ENCODE data around the gene GALNT10.

GALNT10 gene

DNA sequence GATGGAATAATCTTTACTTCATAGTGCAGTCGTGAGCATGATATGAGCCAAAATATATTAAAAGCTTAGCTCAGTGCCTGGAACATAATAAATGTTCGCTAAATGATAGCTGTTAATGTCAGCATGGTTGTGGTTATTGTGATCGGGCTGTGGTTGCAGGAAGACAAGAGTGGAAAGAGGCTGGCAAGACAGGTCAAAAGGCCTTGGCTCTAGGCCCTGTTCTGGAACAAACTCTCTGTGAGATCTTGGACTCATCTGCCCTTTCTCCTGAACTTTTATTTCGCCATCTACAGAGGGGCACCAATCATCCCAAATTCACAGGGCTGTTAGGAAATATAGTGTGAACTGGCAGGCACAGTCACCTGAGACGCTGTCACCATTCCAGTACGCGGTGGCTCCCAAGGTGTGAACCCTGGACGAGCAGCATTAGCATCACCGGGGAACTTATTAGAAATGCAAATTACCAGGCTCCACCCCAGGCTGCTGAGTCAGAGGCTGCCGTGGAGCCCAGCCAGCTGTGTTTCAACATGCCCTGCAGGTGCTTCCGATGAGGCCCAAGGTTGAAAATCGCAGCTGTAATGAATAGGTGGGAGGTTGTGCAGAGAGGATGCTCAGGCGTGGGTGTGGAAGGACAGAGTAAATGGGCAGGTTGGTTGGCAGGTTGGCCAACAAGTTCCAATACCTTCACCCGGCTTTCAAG, 205.0 kb downstream of the GALNT10 start:
- H3K27ac Mint-ChIP-seq, result no peak overlapping the region
- H3K36me3 Mint-ChIP-seq (ENCODE audit: low read depth), result peaks cover 8% of the 10 kb centered on the region
- no peaks in the 10 kb centered on the region for H3K27me3 Mint-ChIP-seq (ENCODE audit: low read depth)
- no peaks in the 10 kb centered on the region for H3K4me1 Mint-ChIP-seq (ENCODE audit: low read depth)
- no peak overlapping the region for H3K4me3 Mint-ChIP-seq
- no peaks in the 10 kb centered on the region for H3K9me3 Mint-ChIP-seq
- no peak for DNase-seq (ENCODE audit: low spot score)

DNA sequence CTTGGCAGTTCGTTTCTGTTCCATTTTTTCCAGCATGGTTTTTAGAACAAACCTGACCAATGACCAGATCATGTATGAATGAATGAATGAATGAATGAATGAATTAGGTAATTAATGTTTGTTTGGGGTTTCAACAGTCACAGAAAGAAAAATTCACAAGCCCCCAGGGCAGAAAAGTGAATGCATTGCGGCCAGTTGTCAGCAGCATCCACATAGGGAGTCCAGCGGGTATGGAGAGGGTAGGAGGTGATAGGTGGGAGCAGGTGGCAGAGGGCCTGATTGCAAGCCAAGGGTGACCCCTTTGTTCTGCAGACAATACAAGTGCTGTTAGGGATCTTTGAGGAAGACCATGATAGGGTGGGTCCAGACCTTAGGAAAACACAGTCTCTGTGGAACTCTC, 205.6 kb downstream of the GALNT10 start:
- Mint-ChIP-seq H3K4me1 (ENCODE audit: low read depth) (no peaks in the 10 kb centered on the region), H3K4me3 (no peak overlapping the region), H3K9me3 (no peaks in the 10 kb centered on the region), H3K27me3 (ENCODE audit: low read depth) (no peaks in the 10 kb centered on the region), H3K36me3 (ENCODE audit: low read depth) (peaks cover 8% of the 10 kb centered on the region), H3K27ac (no peak overlapping the region)
- no peak for DNase-seq (ENCODE audit: low spot score)

DNA sequence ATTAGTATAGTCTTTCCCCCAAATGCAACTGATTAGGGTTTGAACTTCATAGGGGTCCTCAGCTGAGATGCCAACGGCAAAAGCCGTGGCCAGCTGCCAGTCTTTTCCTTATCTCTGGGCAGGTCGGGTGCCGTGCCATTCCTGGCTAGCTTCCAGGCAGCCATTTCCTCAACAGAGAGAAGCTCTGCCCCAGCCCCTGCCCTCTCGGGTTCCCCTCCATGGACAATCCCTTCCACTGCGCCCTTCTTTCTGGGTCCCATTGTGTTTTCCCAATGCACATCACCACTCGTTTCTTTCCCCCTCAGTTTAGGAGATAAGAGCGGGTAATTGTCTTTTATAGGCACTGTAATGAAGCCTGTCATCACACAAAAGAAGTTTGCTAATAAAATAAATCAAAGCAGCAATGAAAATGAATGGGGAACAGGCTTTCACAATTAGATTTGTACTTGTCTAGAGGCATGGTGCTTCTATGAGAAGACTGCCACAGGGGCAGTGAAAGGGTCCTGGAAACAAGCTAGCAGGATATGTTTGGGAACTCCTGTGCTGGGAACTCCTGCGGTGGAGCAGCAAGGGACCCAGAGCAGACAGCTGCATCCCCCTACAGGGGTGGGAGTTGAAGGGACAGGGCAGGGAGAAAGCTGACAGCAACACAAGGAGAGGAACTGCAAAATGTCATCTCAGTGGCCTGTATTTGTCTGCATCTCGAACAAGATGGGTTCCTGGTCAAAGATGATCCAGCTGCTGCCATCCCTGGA, 207.3 kb downstream of the GALNT10 start:
- Mint-ChIP-seq H3K27ac (no peak overlapping the region), H3K9me3 (no peaks in the 10 kb centered on the region), H3K27me3 (ENCODE audit: low read depth) (no peaks in the 10 kb centered on the region), H3K36me3 (ENCODE audit: low read depth) (peaks cover 2% of the 10 kb centered on the region), H3K4me1 (ENCODE audit: low read depth) (no peaks in the 10 kb centered on the region), H3K4me3 (no peak overlapping the region)
- DNase-seq (ENCODE audit: low spot score), result no peak

DNA sequence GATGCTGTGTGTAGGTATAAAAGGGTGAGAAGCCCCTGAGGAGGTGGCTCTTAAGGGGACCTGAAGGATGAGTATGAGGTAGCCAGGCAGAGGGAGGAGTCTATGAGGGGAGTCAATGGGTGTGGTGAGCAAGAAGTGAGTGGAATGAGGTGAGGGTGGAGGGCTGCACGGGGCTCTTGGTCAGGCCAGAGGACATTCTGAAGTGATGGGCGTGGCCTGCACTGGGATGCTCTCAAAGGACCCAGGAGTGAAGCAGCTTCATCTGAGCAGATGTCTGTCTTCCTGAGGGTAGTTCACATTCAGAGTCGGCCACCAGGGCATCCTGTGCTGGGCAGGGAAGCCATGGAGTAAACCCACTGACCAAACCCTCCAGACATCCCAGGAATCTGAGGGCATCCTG, 210.1 kb downstream of the GALNT10 start:
- Mint-ChIP-seq H3K9me3 (no peaks in the 10 kb centered on the region), H3K36me3 (ENCODE audit: low read depth) (peaks cover 2% of the 10 kb centered on the region), H3K27ac (no peak overlapping the region), H3K27me3 (ENCODE audit: low read depth) (no peaks in the 10 kb centered on the region), H3K4me1 (ENCODE audit: low read depth) (peaks cover 4% of the 10 kb centered on the region), H3K4me3 (no peak overlapping the region)
- DNase-seq (ENCODE audit: low spot score), result no peak

DNA sequence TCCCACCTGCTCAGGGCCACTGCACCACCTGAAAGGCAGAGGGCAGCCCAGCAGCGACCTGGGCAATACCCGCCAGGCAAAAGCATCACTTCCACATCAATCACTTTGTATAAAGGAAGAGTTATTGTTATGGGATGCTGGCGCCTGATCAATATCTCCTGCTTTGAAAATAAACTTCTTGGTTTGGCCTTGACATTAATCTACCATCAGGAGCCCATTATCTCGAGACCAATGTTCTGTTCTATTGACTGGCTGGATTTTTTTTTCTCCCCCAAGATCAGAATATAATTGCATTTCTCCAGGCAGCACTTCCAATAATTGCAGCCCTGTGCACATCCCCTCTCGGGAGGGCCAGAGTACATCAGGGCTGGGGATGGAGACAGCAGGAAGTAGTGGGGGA, 210.8 kb downstream of the GALNT10 start:
- no peak for DNase-seq (ENCODE audit: low spot score)
- Mint-ChIP-seq H3K27ac (peak overlapping the region; percentile 12), H3K36me3 (ENCODE audit: low read depth) (peaks cover 2% of the 10 kb centered on the region), H3K27me3 (ENCODE audit: low read depth) (no peaks in the 10 kb centered on the region), H3K4me1 (ENCODE audit: low read depth) (peaks cover 4% of the 10 kb centered on the region), H3K9me3 (no peaks in the 10 kb centered on the region), H3K4me3 (no peak overlapping the region)

DNA sequence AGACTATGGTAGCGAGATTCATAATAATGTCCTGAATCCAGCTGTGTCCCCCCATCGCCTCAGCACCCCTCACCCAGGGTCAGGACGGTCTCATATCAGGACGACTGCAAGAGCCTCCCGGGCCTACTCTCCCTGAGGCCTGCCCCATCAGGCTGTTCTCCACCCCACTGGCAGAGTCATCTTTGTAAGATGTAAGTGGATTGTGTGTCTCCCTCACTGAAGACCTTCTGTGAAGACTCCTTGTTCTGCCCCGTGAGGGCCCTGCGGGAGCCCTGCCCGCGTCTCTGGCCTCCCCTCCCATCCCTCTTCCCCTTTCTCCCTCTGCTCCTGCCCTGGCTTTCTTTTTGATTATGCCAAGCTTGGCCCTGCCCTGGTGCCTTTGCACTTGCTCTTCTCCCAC, 211.4 kb downstream of the GALNT10 start:
- no peak for DNase-seq (ENCODE audit: low spot score)
- Mint-ChIP-seq H3K36me3 (ENCODE audit: low read depth) (peaks cover 5% of the 10 kb centered on the region), H3K9me3 (no peaks in the 10 kb centered on the region), H3K27ac (no peak overlapping the region), H3K27me3 (ENCODE audit: low read depth) (no peaks in the 10 kb centered on the region), H3K4me3 (no peak overlapping the region), H3K4me1 (ENCODE audit: low read depth) (peaks cover 4% of the 10 kb centered on the region)

DNA sequence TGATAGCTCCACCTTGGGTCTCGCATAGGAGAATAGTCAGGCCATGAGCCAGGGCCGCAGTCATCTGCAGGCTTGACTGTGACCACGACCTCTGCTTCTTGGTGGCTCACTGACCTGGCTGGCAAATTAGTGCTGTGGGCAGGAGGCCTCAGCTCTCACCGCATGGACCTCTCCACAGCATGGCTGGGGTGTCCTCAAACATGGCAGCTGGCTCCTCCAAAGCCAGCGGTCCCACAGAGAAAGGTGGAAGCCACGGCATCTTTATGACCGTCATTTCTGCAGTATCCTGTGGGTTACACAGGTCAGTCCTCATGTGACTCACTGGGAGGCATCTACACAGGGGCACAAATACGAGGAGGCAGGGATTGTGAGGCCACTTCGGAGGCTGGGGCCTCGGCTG, 212.1 kb downstream of the GALNT10 start:
- Mint-ChIP-seq H3K9me3 (no peaks in the 10 kb centered on the region), H3K4me3 (no peak overlapping the region), H3K4me1 (ENCODE audit: low read depth) (peaks cover 4% of the 10 kb centered on the region), H3K36me3 (ENCODE audit: low read depth) (peaks cover 5% of the 10 kb centered on the region), H3K27ac (no peak overlapping the region), H3K27me3 (ENCODE audit: low read depth) (no peaks in the 10 kb centered on the region)
- no peak for DNase-seq (ENCODE audit: low spot score)

DNA sequence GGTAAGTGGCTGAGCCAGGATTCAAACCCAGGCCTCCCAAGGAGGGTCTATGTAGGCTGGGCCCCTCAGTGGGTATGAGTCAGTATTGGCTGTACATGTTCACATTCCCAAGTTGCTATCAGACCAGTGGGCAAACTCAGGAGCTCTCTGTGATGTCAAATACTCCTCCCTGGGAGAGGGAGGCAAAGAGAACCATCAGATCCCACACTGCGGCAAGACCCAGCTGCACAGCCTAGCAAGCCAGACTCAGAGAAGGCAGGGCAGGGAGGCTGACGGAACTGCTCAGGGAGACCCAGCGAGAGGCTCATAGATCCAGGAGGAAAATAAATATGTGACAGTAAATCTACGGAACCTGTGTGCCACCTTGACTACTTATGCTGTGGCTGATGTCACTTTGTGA, 212.7 kb downstream of the GALNT10 start:
- Mint-ChIP-seq H3K9me3 (no peaks in the 10 kb centered on the region), H3K4me1 (ENCODE audit: low read depth) (peaks cover 4% of the 10 kb centered on the region), H3K4me3 (no peak overlapping the region), H3K27ac (no peak overlapping the region), H3K27me3 (ENCODE audit: low read depth) (no peaks in the 10 kb centered on the region), H3K36me3 (ENCODE audit: low read depth) (peaks cover 5% of the 10 kb centered on the region)
- no peak for DNase-seq (ENCODE audit: low spot score)

DNA sequence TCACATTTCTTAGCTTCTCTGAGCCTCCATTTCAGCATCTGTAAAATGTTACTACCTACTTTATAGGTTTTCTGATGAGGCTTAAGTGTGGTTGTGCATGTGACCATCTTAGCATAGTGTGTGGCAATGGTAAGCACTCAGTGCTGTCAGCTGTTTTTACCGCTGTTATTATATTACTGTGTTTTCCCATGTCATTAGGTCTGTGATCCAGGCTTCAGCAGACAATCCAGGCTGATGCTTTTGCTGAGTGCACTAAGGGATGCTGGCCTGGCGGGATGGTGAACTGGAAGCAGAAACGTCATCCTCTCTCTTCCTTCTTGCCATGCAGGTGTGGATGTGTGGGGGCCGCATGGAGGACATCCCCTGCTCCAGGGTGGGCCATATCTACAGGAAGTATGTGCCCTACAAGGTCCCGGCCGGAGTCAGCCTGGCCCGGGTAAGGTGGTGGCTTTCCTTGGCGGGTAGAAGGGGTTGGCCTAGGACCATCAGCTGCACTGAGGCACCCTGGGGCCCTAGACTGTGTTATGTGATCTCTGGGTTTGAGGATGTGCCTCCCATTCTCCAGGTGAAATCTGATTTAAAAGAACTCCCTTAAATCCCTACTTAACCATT, 213.3 kb downstream of the GALNT10 start:
- peaks cover 4% of the 10 kb centered on the region for H3K4me1 Mint-ChIP-seq (ENCODE audit: low read depth)
- peaks cover 5% of the 10 kb centered on the region for H3K36me3 Mint-ChIP-seq (ENCODE audit: low read depth)
- no peak for DNase-seq (ENCODE audit: low spot score)
- no peaks in the 10 kb centered on the region for H3K9me3 Mint-ChIP-seq
- H3K27me3 Mint-ChIP-seq (ENCODE audit: low read depth), result no peaks in the 10 kb centered on the region
- H3K27ac Mint-ChIP-seq, result no peak overlapping the region
- no peak overlapping the region for H3K4me3 Mint-ChIP-seq

DNA sequence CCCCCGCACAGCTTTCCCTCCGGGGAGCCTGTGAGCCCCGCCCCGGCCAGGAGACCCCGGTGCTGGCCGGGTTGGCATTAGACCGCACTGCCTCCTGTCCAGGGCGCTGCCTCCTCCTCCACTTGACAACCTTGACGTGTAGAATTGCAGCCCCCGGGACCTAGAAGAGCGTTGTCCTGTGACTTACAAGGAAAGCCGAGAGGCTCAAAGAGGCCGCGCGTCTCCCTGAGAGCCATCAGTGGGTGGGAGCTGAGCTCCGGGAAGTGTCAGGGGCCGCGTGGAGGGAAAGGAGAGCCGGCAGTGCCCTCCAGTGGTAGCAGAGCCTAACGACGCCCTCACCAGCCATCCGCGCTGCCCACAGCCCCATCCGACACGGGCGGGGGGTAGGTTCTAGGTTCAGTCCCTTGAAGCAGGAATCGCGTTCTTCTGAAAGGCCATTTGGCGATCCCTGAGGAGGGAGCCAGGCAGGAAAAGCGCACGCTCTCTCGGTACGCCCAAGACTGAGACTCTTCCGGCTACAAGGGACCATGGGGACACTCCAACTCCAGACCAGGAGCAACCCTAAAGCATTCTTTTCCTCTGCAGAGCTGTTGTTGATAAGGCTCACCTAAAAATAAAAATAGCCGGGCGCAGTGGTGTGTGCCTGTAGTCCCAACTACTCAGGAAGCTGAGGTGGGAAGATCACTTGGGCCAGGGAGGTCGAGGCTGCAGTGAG, 214.7 kb downstream of the GALNT10 start:
- no peaks in the 10 kb centered on the region for H3K9me3 Mint-ChIP-seq
- no peaks in the 10 kb centered on the region for H3K27me3 Mint-ChIP-seq (ENCODE audit: low read depth)
- H3K27ac Mint-ChIP-seq, result no peak overlapping the region
- peak overlapping the region; percentile 59 for H3K4me3 Mint-ChIP-seq
- H3K36me3 Mint-ChIP-seq (ENCODE audit: low read depth), result peaks cover 5% of the 10 kb centered on the region
- peaks cover 4% of the 10 kb centered on the region for H3K4me1 Mint-ChIP-seq (ENCODE audit: low read depth)
- DNase-seq (ENCODE audit: low spot score), result peak; percentile 64

DNA sequence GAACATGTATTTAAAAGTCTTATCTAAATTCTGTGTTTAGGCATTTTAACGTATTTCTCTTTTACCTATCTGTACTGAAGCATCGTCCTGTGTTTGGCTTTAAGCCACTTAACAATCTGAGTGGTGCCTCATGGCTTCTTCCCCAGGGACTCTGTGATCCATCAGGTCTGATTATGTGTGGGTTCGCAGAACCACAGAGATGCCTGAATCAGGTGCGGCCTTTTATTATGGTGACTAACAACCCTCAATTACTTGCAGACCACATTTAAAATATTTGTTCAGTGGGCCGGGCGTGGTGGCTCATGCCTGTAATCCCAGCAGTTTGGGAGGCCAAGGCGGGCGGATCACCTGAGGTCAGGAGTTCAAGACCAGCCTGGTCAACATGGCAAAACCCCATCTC, 215.7 kb downstream of the GALNT10 start:
- peaks cover 4% of the 10 kb centered on the region for H3K4me1 Mint-ChIP-seq (ENCODE audit: low read depth)
- no peaks in the 10 kb centered on the region for H3K27me3 Mint-ChIP-seq (ENCODE audit: low read depth)
- no peaks in the 10 kb centered on the region for H3K9me3 Mint-ChIP-seq
- no peak for DNase-seq (ENCODE audit: low spot score)
- H3K36me3 Mint-ChIP-seq (ENCODE audit: low read depth), result peaks cover 12% of the 10 kb centered on the region
- H3K4me3 Mint-ChIP-seq, result no peak overlapping the region
- H3K27ac Mint-ChIP-seq, result no peak overlapping the region

DNA sequence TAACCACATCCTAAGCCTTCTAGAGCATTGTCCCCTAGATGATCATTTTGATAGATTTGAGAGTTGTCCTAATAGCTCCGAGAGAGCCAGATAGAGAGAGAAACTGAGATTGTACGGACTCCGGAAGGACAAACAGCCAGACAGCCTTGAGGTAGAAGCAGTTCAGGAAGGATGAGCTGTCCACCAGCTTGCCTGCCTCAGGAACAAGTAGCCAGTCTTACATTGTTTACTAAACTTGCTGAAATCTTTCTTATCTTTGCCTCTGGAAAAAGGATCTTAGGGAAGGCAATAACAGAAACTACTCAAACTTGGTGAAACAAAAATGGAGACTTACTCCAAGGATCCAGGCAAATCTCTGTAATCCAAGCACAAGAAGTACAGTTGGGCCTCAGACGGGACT, 216.3 kb downstream of the GALNT10 start:
- DNase-seq (ENCODE audit: low spot score), result no peak
- Mint-ChIP-seq H3K9me3 (no peaks in the 10 kb centered on the region), H3K36me3 (ENCODE audit: low read depth) (peaks cover 17% of the 10 kb centered on the region), H3K4me1 (ENCODE audit: low read depth) (peaks cover 4% of the 10 kb centered on the region), H3K27me3 (ENCODE audit: low read depth) (no peaks in the 10 kb centered on the region), H3K27ac (no peak overlapping the region), H3K4me3 (no peak overlapping the region)

DNA sequence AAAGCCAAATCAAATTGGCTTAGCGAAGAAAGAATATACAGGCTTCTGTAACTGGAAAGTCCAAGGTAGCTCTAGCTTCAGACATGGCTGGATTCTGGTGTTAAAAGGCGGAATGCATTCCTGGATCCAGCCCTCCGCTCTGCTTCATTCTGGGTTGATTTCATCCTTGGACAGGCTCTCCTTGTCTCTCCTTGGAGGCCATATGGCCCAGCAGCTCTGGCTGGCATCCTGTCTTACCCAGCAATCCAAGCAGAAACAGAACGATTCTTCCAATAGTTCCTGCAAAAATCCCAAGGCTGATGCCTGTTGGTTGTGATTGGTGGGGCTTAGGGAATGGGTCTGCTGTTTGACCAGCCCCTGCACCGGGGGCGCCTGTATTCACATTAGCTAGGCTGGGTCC, 218.3 kb downstream of the GALNT10 start:
- no peaks in the 10 kb centered on the region for H3K9me3 Mint-ChIP-seq
- no peak overlapping the region for H3K27ac Mint-ChIP-seq
- no peak for DNase-seq (ENCODE audit: low spot score)
- no peaks in the 10 kb centered on the region for H3K27me3 Mint-ChIP-seq (ENCODE audit: low read depth)
- peaks cover 4% of the 10 kb centered on the region for H3K4me1 Mint-ChIP-seq (ENCODE audit: low read depth)
- H3K4me3 Mint-ChIP-seq, result no peak overlapping the region
- H3K36me3 Mint-ChIP-seq (ENCODE audit: low read depth), result peaks cover 25% of the 10 kb centered on the region
